ENCODE results near the gene CFAP77.

GRCh38 chr9:132516911-132517310 is 106.9 kb downstream of the CFAP77 start:
- TF ChIP-seq CTCF (IDR thresholded peaks at IDR 0.05) (no peak), POLR2AphosphoS5 (IDR thresholded peaks at IDR 0.05) (no peak), POLR2A (IDR thresholded peaks at IDR 0.05) (no peak)

Data from prostate gland (tissue), 2 donors.